ENCODE data around the gene C1QBP. TPM values are rescaled to one million over a fixed set of nuclear protein-coding genes. Genes with fewer than 3 reads are reported as not detected.

The C1QBP gene
- total RNA-seq, 1 donor from 2014 or later = 86.3 TPM

DNA sequence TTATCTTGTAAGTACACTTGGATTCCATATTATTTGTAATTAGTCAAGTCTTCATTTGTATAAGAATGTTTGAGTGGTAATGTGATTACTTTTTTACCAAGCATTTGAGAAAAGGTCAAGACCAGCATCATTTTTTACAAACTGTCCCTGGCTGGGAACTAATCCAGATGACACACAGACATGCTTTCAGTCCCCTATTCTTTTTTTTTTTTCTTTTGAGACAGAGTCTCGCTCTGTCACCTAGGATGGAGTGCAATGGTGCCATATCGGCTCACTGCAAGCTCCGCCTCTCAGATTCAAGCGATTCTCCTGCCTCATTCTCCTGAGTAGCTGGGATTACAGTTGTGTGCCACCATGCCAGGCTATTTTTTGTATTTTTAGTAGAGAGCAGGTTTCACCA lies 42.5 kb upstream of the C1QBP start:
- H3K27ac Mint-ChIP-seq (ENCODE audit: unreplicated experiment) = no peak overlapping the region

DNA sequence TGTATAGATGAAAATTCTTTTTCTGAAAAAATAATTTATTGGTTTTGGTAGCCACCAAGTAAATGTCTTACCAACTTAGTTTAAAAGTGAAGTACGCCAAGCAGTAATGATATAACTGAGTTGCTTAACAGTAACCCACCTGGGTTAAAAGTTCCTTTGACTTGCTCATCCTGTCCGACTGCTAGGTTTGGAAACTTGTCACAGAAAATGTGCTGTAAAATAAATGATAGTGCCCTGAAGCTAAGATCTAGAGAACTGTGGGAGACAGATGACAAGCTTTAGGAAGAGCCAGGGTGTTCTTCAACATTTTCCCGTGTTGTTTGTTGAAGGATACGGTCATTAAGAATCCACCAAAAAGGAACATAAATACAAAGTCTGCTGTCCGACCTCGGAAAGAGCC lies 42.0 kb upstream of the C1QBP start:
- Mint-ChIP-seq H3K9me3 (ENCODE audit: unreplicated experiment) (no peaks in the 10 kb centered on the region), H3K27me3 (ENCODE audit: unreplicated experiment) (no peaks in the 10 kb centered on the region), H3K4me1 (ENCODE audit: unreplicated experiment) (peaks cover 18% of the 10 kb centered on the region), H3K36me3 (ENCODE audit: unreplicated experiment) (peaks cover 62% of the 10 kb centered on the region), H3K27ac (ENCODE audit: unreplicated experiment) (no peak overlapping the region), H3K4me3 (ENCODE audit: unreplicated experiment) (no peak overlapping the region)
- TF ChIP-seq, protein P1, sequence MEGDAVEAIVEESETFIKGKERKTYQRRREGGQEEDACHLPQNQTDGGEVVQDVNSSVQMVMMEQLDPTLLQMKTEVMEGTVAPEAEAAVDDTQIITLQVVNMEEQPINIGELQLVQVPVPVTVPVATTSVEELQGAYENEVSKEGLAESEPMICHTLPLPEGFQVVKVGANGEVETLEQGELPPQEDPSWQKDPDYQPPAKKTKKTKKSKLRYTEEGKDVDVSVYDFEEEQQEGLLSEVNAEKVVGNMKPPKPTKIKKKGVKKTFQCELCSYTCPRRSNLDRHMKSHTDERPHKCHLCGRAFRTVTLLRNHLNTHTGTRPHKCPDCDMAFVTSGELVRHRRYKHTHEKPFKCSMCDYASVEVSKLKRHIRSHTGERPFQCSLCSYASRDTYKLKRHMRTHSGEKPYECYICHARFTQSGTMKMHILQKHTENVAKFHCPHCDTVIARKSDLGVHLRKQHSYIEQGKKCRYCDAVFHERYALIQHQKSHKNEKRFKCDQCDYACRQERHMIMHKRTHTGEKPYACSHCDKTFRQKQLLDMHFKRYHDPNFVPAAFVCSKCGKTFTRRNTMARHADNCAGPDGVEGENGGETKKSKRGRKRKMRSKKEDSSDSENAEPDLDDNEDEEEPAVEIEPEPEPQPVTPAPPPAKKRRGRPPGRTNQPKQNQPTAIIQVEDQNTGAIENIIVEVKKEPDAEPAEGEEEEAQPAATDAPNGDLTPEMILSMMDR (IDR thresholded peaks at IDR 0.05) = no peak
- no peak for DNase-seq (ENCODE audit: extremely low spot score, unreplicated experiment)

More for the DNA sequence above, 42.5 kb upstream of the C1QBP start:
- Mint-ChIP-seq H3K4me3 (ENCODE audit: unreplicated experiment) (no peak overlapping the region), H3K36me3 (ENCODE audit: unreplicated experiment) (peaks cover 60% of the 10 kb centered on the region), H3K4me1 (ENCODE audit: unreplicated experiment) (peaks cover 18% of the 10 kb centered on the region), H3K9me3 (ENCODE audit: unreplicated experiment) (no peaks in the 10 kb centered on the region), H3K27me3 (ENCODE audit: unreplicated experiment) (no peaks in the 10 kb centered on the region)
- TF ChIP-seq, protein P1 (IDR thresholded peaks at IDR 0.05) = no peak
- no peak for DNase-seq (ENCODE audit: extremely low spot score, unreplicated experiment)

DNA sequence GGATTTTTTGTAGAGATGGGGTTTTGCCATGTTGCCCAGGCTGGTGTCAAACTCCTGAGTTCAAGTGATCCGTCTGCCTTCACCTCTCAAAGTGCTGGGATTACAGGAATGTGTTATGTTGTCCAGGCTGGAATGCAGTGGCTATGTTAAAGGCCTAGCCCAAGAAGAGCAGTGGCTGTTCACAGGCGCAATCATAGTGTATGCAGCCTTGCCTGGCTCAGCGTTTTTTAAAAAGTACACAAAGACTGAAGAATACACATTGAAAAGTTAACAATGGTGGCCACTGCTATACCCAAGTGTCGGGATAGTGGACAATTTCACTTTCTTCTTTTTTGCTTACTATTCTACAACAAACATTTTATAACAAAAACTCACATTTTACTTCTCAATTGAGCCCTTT lies 40.0 kb upstream of the C1QBP start:
- no peak for DNase-seq (ENCODE audit: extremely low spot score, unreplicated experiment)
- Mint-ChIP-seq H3K36me3 (ENCODE audit: unreplicated experiment) (peaks cover 68% of the 10 kb centered on the region), H3K9me3 (ENCODE audit: unreplicated experiment) (no peaks in the 10 kb centered on the region), H3K4me3 (ENCODE audit: unreplicated experiment) (no peak overlapping the region), H3K27ac (ENCODE audit: unreplicated experiment) (no peak overlapping the region), H3K27me3 (ENCODE audit: unreplicated experiment) (no peaks in the 10 kb centered on the region), H3K4me1 (ENCODE audit: unreplicated experiment) (peaks cover 5% of the 10 kb centered on the region)
- TF ChIP-seq, protein P1 (IDR thresholded peaks at IDR 0.05) = no peak

DNA sequence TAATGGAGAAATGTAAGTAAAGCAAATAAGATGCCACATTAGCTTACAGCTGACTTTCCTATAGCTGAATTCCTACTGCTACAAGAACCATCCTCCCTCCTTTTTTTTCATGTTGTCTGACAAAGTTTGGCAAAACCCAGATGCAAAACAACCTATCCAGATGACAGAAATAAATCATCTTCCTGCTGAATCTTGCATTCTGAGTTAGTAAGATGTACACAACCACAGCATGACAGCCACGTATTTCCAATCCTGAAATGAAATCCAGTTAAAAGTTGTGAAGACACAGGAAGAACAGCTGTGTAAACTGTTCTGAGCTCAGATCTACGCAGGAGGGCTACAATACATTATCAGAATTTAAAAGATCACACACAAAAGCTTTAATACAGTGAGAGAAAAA lies 35.0 kb upstream of the C1QBP start:
- H3K27ac Mint-ChIP-seq (ENCODE audit: unreplicated experiment) = no peak overlapping the region
- H3K36me3 Mint-ChIP-seq (ENCODE audit: unreplicated experiment) = peaks cover 35% of the 10 kb centered on the region
- no peaks in the 10 kb centered on the region for H3K4me1 Mint-ChIP-seq (ENCODE audit: unreplicated experiment)
- TF ChIP-seq, protein P1 (IDR thresholded peaks at IDR 0.05) = no peak
- no peak for DNase-seq (ENCODE audit: extremely low spot score, unreplicated experiment)
- H3K27me3 Mint-ChIP-seq (ENCODE audit: unreplicated experiment) = no peaks in the 10 kb centered on the region
- no peaks in the 10 kb centered on the region for H3K9me3 Mint-ChIP-seq (ENCODE audit: unreplicated experiment)
- no peak overlapping the region for H3K4me3 Mint-ChIP-seq (ENCODE audit: unreplicated experiment)

DNA sequence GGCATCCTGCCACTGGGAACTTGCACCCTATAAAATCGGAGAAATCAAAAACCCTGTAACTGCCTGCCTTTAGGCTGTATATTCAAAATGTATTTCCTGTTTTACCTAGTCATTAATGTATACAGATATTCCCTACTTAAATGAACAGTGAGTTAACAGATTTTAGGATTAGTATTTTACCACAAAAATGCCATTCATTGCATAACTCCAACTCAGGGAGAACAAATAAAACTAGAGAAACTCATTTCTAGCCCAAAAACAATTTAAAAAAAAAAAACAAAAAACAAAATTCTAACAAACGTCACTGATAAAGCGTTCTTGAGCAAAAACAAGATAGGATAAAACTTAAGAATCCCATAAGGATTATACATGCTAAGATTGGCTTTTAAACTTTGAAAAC lies 33.6 kb upstream of the C1QBP start:
- peaks cover 7% of the 10 kb centered on the region for H3K4me1 Mint-ChIP-seq (ENCODE audit: unreplicated experiment)
- no peak overlapping the region for H3K4me3 Mint-ChIP-seq (ENCODE audit: unreplicated experiment)
- no peak for DNase-seq (ENCODE audit: extremely low spot score, unreplicated experiment)
- no peaks in the 10 kb centered on the region for H3K27me3 Mint-ChIP-seq (ENCODE audit: unreplicated experiment)
- H3K9me3 Mint-ChIP-seq (ENCODE audit: unreplicated experiment) = no peaks in the 10 kb centered on the region
- H3K27ac Mint-ChIP-seq (ENCODE audit: unreplicated experiment) = no peak overlapping the region
- TF ChIP-seq, protein P1 (IDR thresholded peaks at IDR 0.05) = no peak
- H3K36me3 Mint-ChIP-seq (ENCODE audit: unreplicated experiment) = peaks cover 23% of the 10 kb centered on the region
